Activated CD8-positive, alpha-beta T cell treated with anti-CD3 and anti-CD28 coated beads for 36 hours (primary cell): Measurements from ENCODE around the gene SPRY4. TPM values are rescaled to one million over a fixed set of nuclear protein-coding genes. Genes with fewer than 3 reads are reported as not detected.
"Not testable (repeated sequence)": the region's sequence is repeated elsewhere in the genome, so short reads cannot be mapped to it uniquely, and the experiment has no call there.

Source experiments
- ATAC-seq: fragments of 200-7000 bp; cut with Tn5 transposase; one replicate; pipeline ENCODE4 v1.10.0; 2021; ENCODE audit warnings: mild to moderate bottlenecking, moderate library complexity
- CTCF ChIA-PET: fragments of 350-600 bp; sonication (Branson Sonifier 250); formaldehyde crosslinking; loops from one replicate; lab custom pipeline; 2021; ENCODE audit warnings: antibody characterized with exemption; lab: Charles Lee
- POLR2A ChIA-PET: fragments of 350-600 bp; sonication (Branson Sonifier 250); formaldehyde crosslinking; loops from one replicate; lab custom pipeline; 2021; ENCODE audit warnings: antibody characterized with exemption; lab: Charles Lee
- DNase-seq: peaks from one replicate; pipeline ENCODE4 v3.0.0-alpha.2; 2020
- H3K27ac Mint-ChIP-seq: one replicate; pipeline ENCODE4 v1.8.0; 2021; ENCODE audit warnings: mild to moderate bottlenecking, mixed read lengths
- H3K27me3 Mint-ChIP-seq: one replicate; pipeline ENCODE4 v1.8.0; 2021; ENCODE audit warnings: mixed read lengths
- H3K36me3 Mint-ChIP-seq: one replicate; pipeline ENCODE4 v1.8.0; 2021; ENCODE audit warnings: low read depth, mixed read lengths
- H3K4me1 Mint-ChIP-seq: one replicate; pipeline ENCODE4 v1.8.0; 2021; ENCODE audit warnings: low read depth, mixed read lengths
- H3K4me3 Mint-ChIP-seq: one replicate; pipeline ENCODE4 v1.8.0; 2021; ENCODE audit warnings: mild to moderate bottlenecking, moderate library complexity, mixed read lengths
- H3K9me3 Mint-ChIP-seq: one replicate; pipeline ENCODE4 v1.8.0; 2021; ENCODE audit warnings: mixed read lengths
- intact Hi-C: fragments of 100-400 bp; cut with micrococcal nuclease; formaldehyde crosslinking; loops from one replicate; pipeline ENCODE4 v1.10.0; 2022
- total RNA-seq, 2 experiments: library from RNA; stranded (reverse); gene quantifications; one replicate each; pipeline ENCODE4 v1.2.3, GENCODE V29; 2021
- TF ChIP-seq, protein P1 (sequence below): fragments of 200-600 bp; IDR thresholded peaks from one replicate; pipeline ENCODE4 v1.8.0; 2022; ENCODE audit warnings: antibody characterized with exemption, mild to moderate bottlenecking

Gene SPRY4
- total RNA-seq, 2 experiments from 2014 or later = 0.90 to 1.0 TPM

- H3K4me3 Mint-ChIP-seq = no peak overlapping the region
- intact Hi-C loops = no loop called here
- no peak overlapping the region for H3K27ac Mint-ChIP-seq
- H3K36me3 Mint-ChIP-seq = peaks cover 8% of the 10 kb centered on the region
- H3K9me3 Mint-ChIP-seq = peaks cover 31% of the 10 kb centered on the region
- ChIA-PET POLR2A (no interaction called here), CTCF (no interaction called here)
- peaks cover 3% of the 10 kb centered on the region for H3K27me3 Mint-ChIP-seq
- no peaks in the 10 kb centered on the region for H3K4me1 Mint-ChIP-seq
- DNase-seq (no peak), ATAC-seq (no peak)
- TF ChIP-seq, protein P1, sequence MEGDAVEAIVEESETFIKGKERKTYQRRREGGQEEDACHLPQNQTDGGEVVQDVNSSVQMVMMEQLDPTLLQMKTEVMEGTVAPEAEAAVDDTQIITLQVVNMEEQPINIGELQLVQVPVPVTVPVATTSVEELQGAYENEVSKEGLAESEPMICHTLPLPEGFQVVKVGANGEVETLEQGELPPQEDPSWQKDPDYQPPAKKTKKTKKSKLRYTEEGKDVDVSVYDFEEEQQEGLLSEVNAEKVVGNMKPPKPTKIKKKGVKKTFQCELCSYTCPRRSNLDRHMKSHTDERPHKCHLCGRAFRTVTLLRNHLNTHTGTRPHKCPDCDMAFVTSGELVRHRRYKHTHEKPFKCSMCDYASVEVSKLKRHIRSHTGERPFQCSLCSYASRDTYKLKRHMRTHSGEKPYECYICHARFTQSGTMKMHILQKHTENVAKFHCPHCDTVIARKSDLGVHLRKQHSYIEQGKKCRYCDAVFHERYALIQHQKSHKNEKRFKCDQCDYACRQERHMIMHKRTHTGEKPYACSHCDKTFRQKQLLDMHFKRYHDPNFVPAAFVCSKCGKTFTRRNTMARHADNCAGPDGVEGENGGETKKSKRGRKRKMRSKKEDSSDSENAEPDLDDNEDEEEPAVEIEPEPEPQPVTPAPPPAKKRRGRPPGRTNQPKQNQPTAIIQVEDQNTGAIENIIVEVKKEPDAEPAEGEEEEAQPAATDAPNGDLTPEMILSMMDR = no peak
Observed at GRCh38 chr5:142342128-142342981, 17.5 kb upstream of the SPRY4 start.

DNA sequence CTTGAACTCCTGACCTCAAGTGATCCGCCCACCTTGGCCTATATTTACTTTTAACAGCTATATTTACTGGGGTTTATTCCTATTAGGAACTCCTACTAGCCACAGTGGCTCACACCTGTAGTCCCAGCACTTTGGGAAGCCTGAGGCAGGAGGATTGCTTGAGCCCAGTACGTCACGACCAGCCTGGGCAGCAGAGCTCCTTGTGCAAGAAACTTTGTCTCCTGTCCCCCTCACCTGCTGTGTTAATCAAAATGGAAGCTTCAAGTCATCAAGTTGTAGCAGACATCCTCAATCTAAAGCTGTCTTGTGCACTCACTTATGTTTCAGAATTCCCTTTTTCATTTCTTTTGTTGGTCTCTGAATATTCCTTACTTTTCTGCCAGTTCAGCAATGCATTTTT is 15.0 kb upstream of the SPRY4 start:
- Mint-ChIP-seq H3K4me3 (no peak overlapping the region), H3K27ac (no peak overlapping the region), H3K4me1 (no peaks in the 10 kb centered on the region), H3K27me3 (peaks cover 3% of the 10 kb centered on the region), H3K36me3 (peaks cover 5% of the 10 kb centered on the region), H3K9me3 (peaks cover 14% of the 10 kb centered on the region)
- ATAC-seq (no peak), DNase-seq (no peak)
- TF ChIP-seq, protein P1 = no peak
- ChIA-PET POLR2A (interaction anchor here (0.9 kb wide), 1 partner anchor 9 kb away, joined by 3 read pairs; no protein-coding TSS in a partner anchor), CTCF (no interaction called here)
- intact Hi-C loops = no loop called here

- Mint-ChIP-seq H3K27me3 (peaks cover 2% of the 10 kb centered on the region), H3K27ac (no peak overlapping the region), H3K4me1 (no peaks in the 10 kb centered on the region), H3K36me3 (no peaks in the 10 kb centered on the region), H3K9me3 (no peaks in the 10 kb centered on the region), H3K4me3 (no peak overlapping the region)
- CTCF ChIA-PET = interaction anchor here (1.1 to 3.7 kb wide), 2 partner anchors 11 to 47 kb away, joined by 3 to 11 read pairs; no protein-coding TSS in a partner anchor
- no peak for ATAC-seq
- intact Hi-C loops = no loop called here
- no peak for DNase-seq
- POLR2A ChIA-PET = interaction anchor here (0.6 kb wide), 1 partner anchor 44 kb away, joined by 7 read pairs; no protein-coding TSS in a partner anchor
- TF ChIP-seq, protein P1 = no peak
Observed at GRCh38 chr5:142334538-142334937, 9.7 kb upstream of the SPRY4 start.

DNA sequence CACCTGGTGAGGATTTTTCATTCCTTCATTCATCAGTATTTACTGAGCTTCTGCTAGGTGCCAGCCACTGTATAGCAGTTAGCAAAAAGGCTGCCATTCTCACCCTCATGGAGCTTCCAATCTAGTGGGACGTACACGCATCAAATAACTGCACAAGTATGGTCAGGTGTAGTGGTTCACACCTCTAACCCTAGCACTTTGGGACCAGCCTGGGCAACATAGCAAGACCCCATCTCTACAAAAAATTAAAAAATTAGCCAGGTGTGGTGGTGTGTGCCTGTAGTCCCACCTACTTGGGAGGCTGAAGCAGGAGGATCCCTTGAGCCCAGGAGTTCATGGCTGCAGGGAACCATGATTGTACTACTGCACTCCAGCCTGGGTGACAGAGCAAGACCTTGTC is 8.9 kb upstream of the SPRY4 start:
- H3K27ac Mint-ChIP-seq, H3K36me3 Mint-ChIP-seq, DNase-seq, H3K4me1 Mint-ChIP-seq, intact Hi-C loops, H3K27me3 Mint-ChIP-seq, H3K4me3 Mint-ChIP-seq, H3K9me3 Mint-ChIP-seq, ATAC-seq: not testable (repeated sequence)
- POLR2A ChIA-PET = interaction anchor here (0.8 kb wide), 1 partner anchor 205 kb away, joined by 4 read pairs; no protein-coding TSS in a partner anchor
- CTCF ChIA-PET = interaction anchor here (1.1 to 3.7 kb wide), 2 partner anchors 11 to 46 kb away, joined by 3 to 11 read pairs; no protein-coding TSS in a partner anchor

DNA sequence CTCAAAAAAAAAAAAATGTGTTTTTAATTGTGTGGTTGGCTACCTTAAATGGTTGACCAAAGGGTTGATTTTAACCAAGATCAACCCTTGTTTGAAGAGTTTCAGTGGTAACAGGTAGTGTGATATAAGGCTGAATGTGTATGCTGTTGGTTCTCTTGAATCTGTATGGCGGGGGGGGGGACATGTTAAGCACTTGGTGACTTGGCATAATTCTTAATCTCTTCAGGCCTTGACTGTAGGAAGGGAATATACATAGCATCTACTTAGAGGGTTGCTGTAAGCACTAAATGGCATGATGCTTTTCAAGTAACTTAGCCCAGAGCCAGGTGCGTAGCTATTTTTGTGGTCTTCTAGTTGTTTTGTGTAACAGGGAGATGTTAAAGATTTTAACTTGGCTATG is 5.6 kb upstream of the SPRY4 start:
- H3K27ac Mint-ChIP-seq = no peak overlapping the region
- intact Hi-C loops = no loop called here
- CTCF ChIA-PET = no interaction called here
- H3K27me3 Mint-ChIP-seq = peaks cover 31% of the 10 kb centered on the region
- DNase-seq = no peak
- H3K9me3 Mint-ChIP-seq = no peaks in the 10 kb centered on the region
- no peak overlapping the region for H3K4me3 Mint-ChIP-seq
- TF ChIP-seq, protein P1 = no peak
- H3K4me1 Mint-ChIP-seq = peaks cover 10% of the 10 kb centered on the region
- no peak for ATAC-seq
- no peaks in the 10 kb centered on the region for H3K36me3 Mint-ChIP-seq
- POLR2A ChIA-PET = no interaction called here
